AG09319 (cell line): Measurements from ENCODE around the gene SLC15A4.

Experiments
- DNase-seq: peaks from one replicate; pipeline ENCODE4 v3.0.0-alpha.2; 2010; ENCODE audit warnings: low read depth; ENCODE audit errors: extremely low read depth
- CTCF ChIP-seq: IDR thresholded peaks from 2 replicates; pipeline ENCODE4 v1.5.1; 2011; ENCODE audit warnings: low read depth, mild to moderate bottlenecking, inconsistent platforms, low read length, moderate library complexity

Gene SLC15A4

DNA sequence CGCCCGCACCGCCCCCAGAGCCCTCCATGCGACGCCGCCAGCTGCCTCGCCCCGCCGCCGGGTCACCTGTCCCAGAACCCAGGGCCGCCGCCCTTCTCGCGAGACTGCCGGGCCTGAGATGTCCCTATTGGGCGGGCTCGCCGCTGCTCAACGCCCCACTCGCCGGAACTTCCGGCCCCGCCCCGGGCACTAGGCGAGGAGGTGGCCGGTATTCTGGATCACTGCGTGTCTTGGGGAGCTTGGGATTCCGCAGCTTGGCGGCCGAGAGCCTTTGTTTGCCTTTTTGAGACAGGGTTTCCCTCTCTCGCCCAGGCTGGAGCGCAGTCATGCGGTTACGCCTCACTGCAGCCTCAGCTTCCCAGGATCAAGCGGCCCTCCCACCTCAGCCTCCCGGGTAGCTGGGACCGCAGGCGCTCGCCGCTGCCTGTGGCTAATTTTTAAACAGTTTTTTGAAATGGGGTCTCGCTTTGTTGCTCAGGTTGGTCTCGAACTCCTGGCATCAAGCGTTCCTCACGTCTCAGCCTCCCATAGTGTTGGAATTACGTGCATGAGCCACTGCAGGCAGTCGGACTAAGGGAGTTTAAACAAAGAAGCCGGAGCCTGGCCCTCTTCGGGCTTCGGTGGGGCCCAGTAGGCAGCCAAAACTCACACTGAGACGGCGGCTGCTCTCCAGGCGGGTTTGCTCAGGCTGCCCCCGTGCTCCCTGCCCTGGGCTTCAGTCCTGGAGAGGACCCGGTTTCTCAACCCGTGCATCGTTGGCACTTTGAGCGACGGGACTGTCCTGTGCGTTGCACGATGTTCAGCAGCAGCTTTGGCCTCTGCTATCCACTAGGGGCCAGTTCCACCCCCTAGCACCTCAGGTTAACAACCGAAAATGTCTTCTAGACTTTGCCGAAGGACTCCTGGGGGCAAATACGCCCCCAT lies at the start of gene SLC15A4:
Gene SLC15A4 (minus strand): TSS at position 43 of the 924 bp plus-strand sequence. CDS start 15 bp downstream, at position 28.
- DNase-seq = peak; percentile 63
- no peak; the same call in 1 of the 2 replicates for TF ChIP-seq CTCF

DNA sequence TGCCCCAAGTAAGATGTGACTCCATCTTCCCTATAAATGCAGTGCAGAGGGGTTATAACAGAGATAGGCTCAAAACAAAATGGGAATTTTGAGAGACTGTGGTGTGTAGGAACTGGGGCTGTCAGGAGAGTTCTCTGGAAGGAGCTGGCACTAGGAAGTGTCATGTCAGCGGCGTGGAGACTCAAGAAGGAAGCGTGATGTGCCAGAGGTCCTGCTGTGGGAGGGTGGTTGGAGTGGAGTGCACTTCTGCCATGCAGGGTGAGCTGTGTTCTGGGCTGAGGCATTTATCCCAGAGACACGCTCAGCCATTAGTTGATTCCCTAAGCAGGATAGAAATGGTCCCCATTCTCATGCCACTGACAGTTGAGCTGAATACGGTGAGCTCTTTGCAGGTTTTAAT lies 48.5 kb upstream of the SLC15A4 start:
- TF ChIP-seq CTCF = no peak
- no peak for DNase-seq

DNA sequence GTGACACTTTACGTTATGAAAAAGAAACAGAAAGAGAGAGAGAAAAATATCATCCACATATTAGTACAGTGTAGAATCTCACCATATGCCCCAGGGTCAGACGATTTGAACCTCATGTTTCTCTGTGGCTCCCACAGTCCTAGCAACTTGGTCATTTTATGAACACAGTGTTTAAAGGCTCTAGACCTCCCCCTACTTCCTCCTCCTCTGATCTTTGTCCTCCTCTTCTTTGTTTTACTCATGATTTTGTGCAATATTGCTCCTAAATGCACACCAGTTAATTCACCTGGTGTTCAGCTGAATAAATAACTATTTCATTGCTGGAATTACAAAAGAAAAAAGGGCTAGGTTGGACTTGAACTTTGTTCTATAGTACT lies 47.7 kb upstream of the SLC15A4 start:
- TF ChIP-seq CTCF = no peak
- DNase-seq = no peak

DNA sequence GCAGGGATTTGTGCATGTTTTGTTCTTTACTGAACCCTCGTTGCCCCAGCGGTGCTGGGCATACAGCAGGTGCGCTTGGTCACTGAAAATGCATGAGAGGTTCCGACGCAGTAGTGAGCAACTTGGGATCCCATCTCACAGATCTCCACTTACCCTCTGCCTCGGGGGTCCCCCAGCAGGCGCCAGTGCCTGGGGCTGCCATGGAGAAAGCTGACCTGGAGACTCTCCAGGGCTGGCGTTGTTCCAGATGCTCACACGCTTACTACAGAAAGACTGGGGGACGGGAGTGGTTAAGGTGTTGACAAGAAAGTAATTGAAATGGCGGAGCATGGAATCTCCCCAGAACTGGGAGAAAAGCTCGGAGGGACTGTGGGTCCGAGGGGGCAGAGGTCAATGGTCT lies 43.7 kb upstream of the SLC15A4 start:
- DNase-seq = no peak
- no peak for TF ChIP-seq CTCF

DNA sequence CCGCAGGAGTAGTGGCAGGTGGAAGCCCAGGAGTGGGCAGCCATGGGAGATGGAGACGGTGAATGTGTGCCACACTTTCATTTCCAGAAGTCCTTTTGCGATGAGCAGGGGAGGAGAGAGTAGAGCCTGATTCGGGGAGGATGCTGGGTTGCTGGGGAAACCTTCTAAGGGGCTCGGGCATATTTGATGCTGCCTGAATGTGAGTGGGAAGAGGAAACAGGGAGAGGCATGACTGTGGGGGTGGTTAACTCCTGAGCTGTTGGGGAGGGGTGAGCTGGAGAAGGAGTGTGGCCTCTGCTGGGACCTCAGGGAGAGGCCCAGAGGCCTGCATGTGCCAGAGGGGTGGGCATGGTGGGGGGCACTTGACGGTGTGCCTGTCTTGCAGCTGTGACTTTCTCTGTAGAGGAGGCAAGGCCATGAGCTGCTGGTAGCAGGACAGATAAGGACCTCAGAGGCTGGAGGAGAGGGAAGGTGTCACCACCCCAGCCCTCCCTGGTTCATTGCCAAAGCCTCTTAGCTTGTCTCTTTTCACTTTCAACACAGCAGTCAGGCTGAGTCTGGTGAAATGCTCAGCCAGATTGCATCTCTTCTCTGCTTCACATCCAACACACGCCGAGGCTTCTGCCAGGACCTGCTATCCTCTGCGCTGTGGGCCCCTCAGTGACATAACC lies 40.9 kb upstream of the SLC15A4 start:
- TF ChIP-seq CTCF = no peak
- no peak for DNase-seq

GRCh38 chr12:128863957-128864356 lies 40.2 kb upstream of the SLC15A4 start:
- no peak for TF ChIP-seq CTCF
- DNase-seq = no peak
